Subcutaneous adipose tissue (tissue), 4 donors: ENCODE results near the gene VTN. TPM values are rescaled to one million over a fixed set of nuclear protein-coding genes. Genes with fewer than 3 reads are reported as not detected.

ENCODE experiments used
- total RNA-seq, 4 donors: library from RNA; depleted of rRNA; stranded (reverse); fragments of >200 nt; gene quantifications; one replicate each; pipeline ENCODE4 v1.1.0, GENCODE V29; 2016
- TF ChIP-seq, protein P1 (sequence below): fragments of 450-650 bp; IDR thresholded peaks from one replicate; pipeline ENCODE4 v1.5.1; 2016; ENCODE audit warnings: low read depth, mild to moderate bottlenecking, control low read depth, antibody characterized with exemption, moderate library complexity

Gene VTN
- total RNA-seq, 4 donors from 2014 or later = 0.85 to 2.6 TPM; not detected in 2

DNA sequence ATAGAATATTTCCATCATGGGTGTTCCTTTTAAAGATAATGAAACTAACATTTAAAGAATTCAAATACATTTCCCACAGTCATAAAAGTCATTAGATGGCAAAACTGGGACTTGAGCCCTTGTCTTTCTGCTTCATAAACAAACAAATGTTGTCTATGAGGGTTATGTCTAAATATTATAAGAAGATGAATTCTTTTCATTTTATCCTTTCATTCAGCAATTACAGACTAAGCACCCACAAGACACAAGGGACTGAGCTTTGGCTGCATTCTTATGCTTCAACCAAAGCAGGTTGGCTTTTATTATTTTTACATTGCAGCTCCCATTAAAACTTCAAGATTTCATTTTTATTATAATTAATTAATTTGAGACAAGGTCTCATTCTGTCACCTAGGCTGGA, 16.3 kb upstream of the VTN start:
- TF ChIP-seq, protein P1, sequence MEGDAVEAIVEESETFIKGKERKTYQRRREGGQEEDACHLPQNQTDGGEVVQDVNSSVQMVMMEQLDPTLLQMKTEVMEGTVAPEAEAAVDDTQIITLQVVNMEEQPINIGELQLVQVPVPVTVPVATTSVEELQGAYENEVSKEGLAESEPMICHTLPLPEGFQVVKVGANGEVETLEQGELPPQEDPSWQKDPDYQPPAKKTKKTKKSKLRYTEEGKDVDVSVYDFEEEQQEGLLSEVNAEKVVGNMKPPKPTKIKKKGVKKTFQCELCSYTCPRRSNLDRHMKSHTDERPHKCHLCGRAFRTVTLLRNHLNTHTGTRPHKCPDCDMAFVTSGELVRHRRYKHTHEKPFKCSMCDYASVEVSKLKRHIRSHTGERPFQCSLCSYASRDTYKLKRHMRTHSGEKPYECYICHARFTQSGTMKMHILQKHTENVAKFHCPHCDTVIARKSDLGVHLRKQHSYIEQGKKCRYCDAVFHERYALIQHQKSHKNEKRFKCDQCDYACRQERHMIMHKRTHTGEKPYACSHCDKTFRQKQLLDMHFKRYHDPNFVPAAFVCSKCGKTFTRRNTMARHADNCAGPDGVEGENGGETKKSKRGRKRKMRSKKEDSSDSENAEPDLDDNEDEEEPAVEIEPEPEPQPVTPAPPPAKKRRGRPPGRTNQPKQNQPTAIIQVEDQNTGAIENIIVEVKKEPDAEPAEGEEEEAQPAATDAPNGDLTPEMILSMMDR = no peak

DNA sequence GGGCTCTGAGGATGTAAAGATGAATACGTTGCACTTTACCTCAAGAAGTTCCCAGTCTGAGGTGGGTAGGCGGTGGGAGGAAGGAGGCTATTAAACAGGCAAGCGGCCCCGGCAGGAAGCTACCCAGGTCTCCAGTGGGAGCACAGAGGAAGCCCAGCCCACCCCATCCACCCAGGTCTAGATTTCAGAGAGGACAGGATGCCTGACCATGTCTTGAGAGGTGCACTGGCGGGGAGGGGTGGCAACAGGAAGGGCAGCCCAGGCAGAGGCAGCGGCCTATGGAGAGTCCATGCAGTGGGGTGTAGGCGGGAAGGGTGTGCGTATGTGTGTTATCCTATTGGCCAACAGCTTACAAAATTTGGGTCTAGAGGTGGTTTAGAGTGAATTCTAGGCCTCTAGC, 15.3 kb upstream of the VTN start:
- TF ChIP-seq, protein P1 = no peak

DNA sequence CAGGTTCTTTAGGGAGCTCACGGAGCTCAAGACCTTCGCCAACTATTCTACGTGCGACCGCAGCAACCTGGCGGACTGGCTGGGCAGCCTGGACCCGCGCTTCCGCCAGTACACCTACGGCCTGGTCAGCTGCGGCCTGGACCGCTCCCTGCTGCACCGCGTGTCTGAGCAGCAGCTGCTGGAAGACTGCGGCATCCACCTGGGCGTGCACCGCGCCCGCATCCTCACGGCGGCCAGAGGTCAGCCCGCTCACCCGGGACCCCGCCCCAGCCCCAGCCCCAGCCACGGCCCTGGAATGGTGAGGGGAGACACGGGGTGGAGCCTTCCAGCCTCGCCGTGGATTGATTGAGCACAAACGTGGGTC, 14.9 kb upstream of the VTN start:
- TF ChIP-seq, protein P1 = no peak

DNA sequence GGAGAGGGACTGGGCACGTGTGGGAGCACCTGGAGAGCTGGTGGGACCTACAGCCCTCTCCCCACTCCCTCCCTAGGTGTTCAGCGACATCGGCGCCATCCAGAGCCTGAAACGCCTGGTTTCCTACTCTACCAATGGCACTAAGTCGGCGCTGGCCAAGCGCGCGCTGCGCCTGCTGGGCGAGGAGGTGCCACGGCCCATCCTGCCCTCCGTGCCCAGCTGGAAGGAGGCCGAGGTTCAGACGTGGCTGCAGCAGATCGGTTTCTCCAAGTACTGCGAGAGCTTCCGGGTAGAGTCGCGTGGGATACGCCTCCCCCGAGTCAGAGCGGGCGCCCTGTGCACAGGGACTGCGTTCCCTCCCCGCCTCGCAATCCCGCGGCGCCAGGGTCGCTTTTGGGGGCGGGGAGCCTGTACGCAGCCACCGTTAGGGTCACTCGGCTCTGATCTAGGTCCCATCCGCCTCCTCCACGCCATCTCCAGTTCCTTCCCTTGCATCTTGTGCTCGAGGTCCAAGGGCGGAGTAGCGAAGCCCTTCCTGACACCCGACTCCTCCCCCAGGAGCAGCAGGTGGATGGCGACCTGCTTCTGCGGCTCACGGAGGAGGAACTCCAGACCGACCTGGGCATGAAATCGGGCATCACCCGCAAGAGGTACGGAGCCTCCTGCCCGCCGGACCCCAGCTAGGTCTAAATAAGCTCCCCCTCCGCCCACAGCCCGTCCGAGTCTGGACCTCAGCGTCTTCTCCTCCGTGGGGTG, 14.4 kb upstream of the VTN start:
- TF ChIP-seq, protein P1 = no peak

DNA sequence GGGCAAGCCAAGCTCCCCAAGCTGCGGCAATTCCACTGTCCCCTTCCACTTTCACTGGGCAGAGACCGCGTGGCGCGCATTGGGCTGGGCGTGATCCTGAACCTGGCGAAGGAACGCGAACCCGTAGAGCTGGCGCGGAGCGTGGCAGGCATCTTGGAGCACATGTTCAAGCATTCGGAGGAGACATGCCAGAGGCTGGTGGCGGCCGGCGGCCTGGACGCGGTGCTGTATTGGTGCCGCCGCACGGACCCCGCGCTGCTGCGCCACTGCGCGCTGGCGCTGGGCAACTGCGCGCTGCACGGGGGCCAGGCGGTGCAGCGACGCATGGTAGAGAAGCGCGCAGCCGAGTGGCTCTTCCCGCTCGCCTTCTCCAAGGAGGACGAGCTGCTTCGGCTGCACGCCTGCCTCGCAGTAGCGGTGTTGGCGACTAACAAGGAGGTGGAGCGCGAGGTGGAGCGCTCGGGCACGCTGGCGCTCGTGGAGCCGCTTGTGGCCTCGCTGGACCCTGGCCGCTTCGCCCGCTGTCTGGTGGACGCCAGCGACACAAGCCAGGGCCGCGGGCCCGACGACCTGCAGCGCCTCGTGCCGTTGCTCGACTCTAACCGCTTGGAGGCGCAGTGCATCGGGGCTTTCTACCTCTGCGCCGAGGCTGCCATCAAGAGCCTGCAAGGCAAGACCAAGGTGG, 11.2 kb upstream of the VTN start:
- TF ChIP-seq, protein P1 = no peak

DNA sequence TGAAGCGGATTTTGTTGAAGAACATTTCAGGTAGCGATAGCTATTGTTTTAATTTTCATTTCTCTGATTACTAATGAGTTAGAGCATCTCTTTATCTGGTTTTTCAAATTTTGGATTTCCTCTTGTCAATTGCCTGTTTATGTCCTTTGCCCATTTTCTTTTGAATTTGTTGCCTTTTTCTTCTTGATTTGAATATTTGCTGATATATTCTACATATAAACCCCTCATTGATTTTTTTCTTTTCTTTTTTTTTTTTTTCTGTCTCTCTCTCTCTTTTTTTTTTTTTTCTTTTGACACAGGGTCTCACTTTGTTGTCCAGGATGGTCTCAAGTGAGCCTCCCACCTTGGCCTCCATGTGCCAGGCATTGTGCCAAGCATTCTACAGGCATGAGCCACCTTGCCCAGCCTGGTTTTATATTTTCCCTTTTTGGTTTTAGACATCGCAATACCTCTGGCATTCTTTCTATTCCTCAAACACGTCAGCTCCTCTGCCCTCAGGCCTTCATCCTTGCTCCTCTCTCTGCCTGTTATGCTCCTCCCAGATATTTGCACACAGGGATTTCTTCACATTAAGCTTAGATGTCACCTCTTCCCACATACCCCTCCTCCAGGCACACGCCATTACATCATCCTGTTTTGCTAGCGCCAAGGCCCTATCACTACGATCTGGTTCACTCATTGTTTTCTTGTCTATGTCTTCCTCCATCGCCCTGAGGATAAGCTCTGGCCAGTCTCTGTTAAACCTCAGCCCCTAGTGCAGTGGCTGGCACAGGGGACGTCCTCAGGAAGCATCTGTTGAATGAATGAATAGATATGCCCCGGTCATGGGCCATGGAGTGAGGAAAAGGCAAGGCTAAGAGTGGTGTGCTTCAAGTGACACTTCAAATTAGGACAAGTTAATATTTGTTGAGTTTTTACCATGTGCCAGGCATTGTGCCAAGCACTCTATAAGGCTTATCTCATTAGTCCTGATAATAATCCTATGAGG, 10.0 kb upstream of the VTN start:
- TF ChIP-seq, protein P1 = no peak

DNA sequence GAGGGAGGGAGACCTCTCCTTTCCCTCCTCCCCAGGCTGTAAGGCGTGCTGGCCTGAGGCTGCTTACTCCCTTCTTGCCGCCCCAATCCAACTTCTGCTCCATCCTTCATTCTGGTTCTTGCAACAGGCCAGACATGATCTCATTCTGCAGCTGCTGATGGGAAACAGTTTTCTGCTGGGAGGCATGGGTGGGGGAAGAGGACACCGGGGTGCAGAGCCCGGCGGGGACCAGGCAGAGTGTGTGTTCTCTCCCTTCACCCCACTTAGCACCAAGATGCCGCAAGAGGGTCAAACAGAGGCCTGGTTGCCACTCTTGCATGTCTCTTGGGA, 2.8 kb upstream of the VTN start:
- TF ChIP-seq, protein P1 = no peak
